DND-41 (cell line): ENCODE data around the gene KAT2A.

Experiments
- ATAC-seq: fragments of 200-7000 bp; cut with Tn5 transposase; 3 replicates; pipeline ENCODE4 v1.9.1; 2021; ENCODE audit warnings: low read depth; ENCODE audit not compliant: insufficient read depth
- DNase-seq: peaks from one replicate; pipeline ENCODE4 v3.0.0-alpha.2; 2020
- H2AFZ ChIP-seq: 2 replicates; pipeline ENCODE4 v1.6.0; 2012; ENCODE audit warnings: low read depth, low read length
- H3K27ac ChIP-seq: 2 replicates; pipeline ENCODE4 v1.5.1; 2012; ENCODE audit warnings: low read length, inconsistent platforms
- H3K27me3 ChIP-seq: fragments of 200-600 bp; sonication (generic); 2 replicates; pipeline ENCODE4 v1.6.0; 2012; ENCODE audit warnings: low read length, mild to moderate bottlenecking, inconsistent platforms; ENCODE audit not compliant: insufficient read depth, poor library complexity
- H3K36me3 ChIP-seq: 2 replicates; pipeline ENCODE4 v1.5.1; 2012; ENCODE audit warnings: low read length, inconsistent platforms; ENCODE audit not compliant: insufficient read depth
- H3K4me1 ChIP-seq: 2 replicates; pipeline ENCODE4 v1.5.1; 2012; ENCODE audit warnings: mild to moderate bottlenecking, low read length; ENCODE audit not compliant: insufficient read depth
- H3K4me2 ChIP-seq: 2 replicates; pipeline ENCODE4 v1.6.0; 2012; ENCODE audit warnings: mild to moderate bottlenecking, moderate library complexity, low read length, inconsistent platforms; ENCODE audit not compliant: insufficient read depth
- H3K4me3 ChIP-seq, 2 experiments: fragments of 200-600 bp in 1 of 2; shearing (Covaris generic) in 1 of 2; 2 replicates each; pipeline ENCODE4 v1.5.1; 2012 to 2016; ENCODE audit warnings: inconsistent platforms in 2 of 2, low read length in 2 of 2, mild to moderate bottlenecking in 2 of 2, low read depth in 1 of 2, moderate library complexity in 1 of 2
- H3K79me2 ChIP-seq: 2 replicates; pipeline ENCODE4 v1.6.0; 2012; ENCODE audit warnings: low read length, inconsistent platforms; ENCODE audit not compliant: insufficient read depth
- H3K9ac ChIP-seq: 2 replicates; pipeline ENCODE4 v1.6.0; 2012; ENCODE audit warnings: low read depth, mild to moderate bottlenecking, inconsistent platforms, low read length, moderate library complexity
- H3K9me3 ChIP-seq: 2 replicates; pipeline ENCODE4 v1.5.1; 2012; ENCODE audit warnings: low read length, moderate library complexity, mild to moderate bottlenecking, inconsistent platforms; ENCODE audit not compliant: insufficient read depth, severe bottlenecking
- H4K20me1 ChIP-seq: 2 replicates; pipeline ENCODE4 v1.6.0; 2012; ENCODE audit warnings: low read length; ENCODE audit not compliant: insufficient read depth
- CTCF ChIP-seq: IDR thresholded peaks from 2 replicates; pipeline ENCODE4 v1.5.1; 2012; ENCODE audit warnings: borderline replicate concordance, low read length, moderate library complexity, mild to moderate bottlenecking; ENCODE audit not compliant: poor library complexity, severe bottlenecking; ENCODE audit errors: extremely low read depth
- EZH2 ChIP-seq: IDR thresholded peaks from 3 replicates; pipeline ENCODE4 v1.6.1; 2012; ENCODE audit warnings: borderline replicate concordance, low read depth, mild to moderate bottlenecking, moderate library complexity, low read length, inconsistent platforms; ENCODE audit not compliant: severe bottlenecking

Gene KAT2A

GRCh38 chr17:42065201-42065600, 56.0 kb downstream of the KAT2A start:
- H3K79me2 ChIP-seq = no peaks in the 10 kb centered on the region
- no peak overlapping the region for H2AFZ ChIP-seq
- TF ChIP-seq EZH2 (no peak), CTCF (no peak)
- no peaks in the 10 kb centered on the region for H4K20me1 ChIP-seq
- no peak overlapping the region for H3K27ac ChIP-seq
- no peaks in the 10 kb centered on the region for H3K27me3 ChIP-seq
- no peak overlapping the region for H3K4me3 ChIP-seq
- H3K9ac ChIP-seq = no peak overlapping the region
- DNase-seq (no peak), ATAC-seq (no peak)
- H3K36me3 ChIP-seq = no peaks in the 10 kb centered on the region
- H3K9me3 ChIP-seq = no peaks in the 10 kb centered on the region
- H3K4me2 ChIP-seq = no peak overlapping the region
- H3K4me1 ChIP-seq = peaks cover 3% of the 10 kb centered on the region; the same call in 1 of the 2 replicates
